ENCODE results near the gene MSRB3.

- TF ChIP-seq POLR2A (IDR thresholded peaks at IDR 0.05) (no peak), CTCF (IDR thresholded peaks at IDR 0.05) (no peak)
Observed at GRCh38 chr12:65414526-65414925, 136.0 kb downstream of the MSRB3 start.

Data from thyroid gland (tissue), 4 donors.